ENCODE results near the gene RALGAPB. TPM values are rescaled to one million over a fixed set of nuclear protein-coding genes. Genes with fewer than 3 reads are reported as not detected.

RALGAPB gene
- polyA plus RNA-seq, 1 of the 3 experiments (the other 2 are of a cell fraction), result 10.8 TPM

- TF ChIP-seq, protein P1, sequence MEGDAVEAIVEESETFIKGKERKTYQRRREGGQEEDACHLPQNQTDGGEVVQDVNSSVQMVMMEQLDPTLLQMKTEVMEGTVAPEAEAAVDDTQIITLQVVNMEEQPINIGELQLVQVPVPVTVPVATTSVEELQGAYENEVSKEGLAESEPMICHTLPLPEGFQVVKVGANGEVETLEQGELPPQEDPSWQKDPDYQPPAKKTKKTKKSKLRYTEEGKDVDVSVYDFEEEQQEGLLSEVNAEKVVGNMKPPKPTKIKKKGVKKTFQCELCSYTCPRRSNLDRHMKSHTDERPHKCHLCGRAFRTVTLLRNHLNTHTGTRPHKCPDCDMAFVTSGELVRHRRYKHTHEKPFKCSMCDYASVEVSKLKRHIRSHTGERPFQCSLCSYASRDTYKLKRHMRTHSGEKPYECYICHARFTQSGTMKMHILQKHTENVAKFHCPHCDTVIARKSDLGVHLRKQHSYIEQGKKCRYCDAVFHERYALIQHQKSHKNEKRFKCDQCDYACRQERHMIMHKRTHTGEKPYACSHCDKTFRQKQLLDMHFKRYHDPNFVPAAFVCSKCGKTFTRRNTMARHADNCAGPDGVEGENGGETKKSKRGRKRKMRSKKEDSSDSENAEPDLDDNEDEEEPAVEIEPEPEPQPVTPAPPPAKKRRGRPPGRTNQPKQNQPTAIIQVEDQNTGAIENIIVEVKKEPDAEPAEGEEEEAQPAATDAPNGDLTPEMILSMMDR (IDR thresholded peaks at IDR 0.05), result no peak
- no peak for TF ChIP-seq MEF2A (IDR thresholded peaks at IDR 0.05; ENCODE audit: borderline replicate concordance, low read depth)
- TF ChIP-seq, protein P2, sequence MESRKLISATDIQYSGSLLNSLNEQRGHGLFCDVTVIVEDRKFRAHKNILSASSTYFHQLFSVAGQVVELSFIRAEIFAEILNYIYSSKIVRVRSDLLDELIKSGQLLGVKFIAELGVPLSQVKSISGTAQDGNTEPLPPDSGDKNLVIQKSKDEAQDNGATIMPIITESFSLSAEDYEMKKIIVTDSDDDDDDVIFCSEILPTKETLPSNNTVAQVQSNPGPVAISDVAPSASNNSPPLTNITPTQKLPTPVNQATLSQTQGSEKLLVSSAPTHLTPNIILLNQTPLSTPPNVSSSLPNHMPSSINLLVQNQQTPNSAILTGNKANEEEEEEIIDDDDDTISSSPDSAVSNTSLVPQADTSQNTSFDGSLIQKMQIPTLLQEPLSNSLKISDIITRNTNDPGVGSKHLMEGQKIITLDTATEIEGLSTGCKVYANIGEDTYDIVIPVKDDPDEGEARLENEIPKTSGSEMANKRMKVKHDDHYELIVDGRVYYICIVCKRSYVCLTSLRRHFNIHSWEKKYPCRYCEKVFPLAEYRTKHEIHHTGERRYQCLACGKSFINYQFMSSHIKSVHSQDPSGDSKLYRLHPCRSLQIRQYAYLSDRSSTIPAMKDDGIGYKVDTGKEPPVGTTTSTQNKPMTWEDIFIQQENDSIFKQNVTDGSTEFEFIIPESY (IDR thresholded peaks at IDR 0.05; ENCODE audit: borderline replicate concordance, low read depth), result no peak
- TF ChIP-seq, protein P3, sequence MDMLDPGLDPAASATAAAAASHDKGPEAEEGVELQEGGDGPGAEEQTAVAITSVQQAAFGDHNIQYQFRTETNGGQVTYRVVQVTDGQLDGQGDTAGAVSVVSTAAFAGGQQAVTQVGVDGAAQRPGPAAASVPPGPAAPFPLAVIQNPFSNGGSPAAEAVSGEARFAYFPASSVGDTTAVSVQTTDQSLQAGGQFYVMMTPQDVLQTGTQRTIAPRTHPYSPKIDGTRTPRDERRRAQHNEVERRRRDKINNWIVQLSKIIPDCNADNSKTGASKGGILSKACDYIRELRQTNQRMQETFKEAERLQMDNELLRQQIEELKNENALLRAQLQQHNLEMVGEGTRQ (IDR thresholded peaks at IDR 0.05; ENCODE audit: borderline replicate concordance, low read depth, low read length), result no peak
Observed at GRCh38 chr20:38519426-38519825, 46.8 kb downstream of the RALGAPB start (continued).

DNA sequence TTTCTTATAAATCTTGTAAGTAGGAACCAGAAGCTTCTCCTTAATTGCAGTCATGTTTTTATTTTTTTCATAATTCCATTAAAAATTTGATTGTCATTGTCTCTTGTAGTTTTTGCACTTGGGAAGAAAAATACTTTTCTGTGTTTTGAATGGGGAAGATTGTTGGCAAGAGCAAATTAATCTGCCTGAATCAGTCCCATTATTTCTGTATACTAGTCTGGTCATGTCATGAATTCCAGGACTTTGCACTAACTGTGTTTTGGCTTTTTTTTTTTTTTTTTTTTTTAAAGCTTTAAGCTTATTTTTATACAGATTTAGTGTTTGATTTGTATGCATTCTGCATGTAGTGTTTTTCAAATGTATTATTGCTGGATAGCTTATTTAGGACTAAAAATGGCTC lies 47.6 kb downstream of the RALGAPB start:
- no peaks in the 10 kb centered on the region for H3K9me3 ChIP-seq
- H4K20me1 ChIP-seq (ENCODE audit: insufficient read depth), result no peaks in the 10 kb centered on the region
- no peak overlapping the region for H2AFZ ChIP-seq (ENCODE audit: low read depth)
- H3K9ac ChIP-seq, result no peak overlapping the region
- no peak for TF ChIP-seq RAD21 (IDR thresholded peaks at IDR 0.05; ENCODE audit: low read length)
- no peak for TF ChIP-seq RCOR1 (IDR thresholded peaks at IDR 0.05; ENCODE audit: low read length)
- no peak for TF ChIP-seq FOSL2 (IDR thresholded peaks at IDR 0.05; ENCODE audit: borderline replicate concordance, low read depth)
- TF ChIP-seq, protein P4, sequence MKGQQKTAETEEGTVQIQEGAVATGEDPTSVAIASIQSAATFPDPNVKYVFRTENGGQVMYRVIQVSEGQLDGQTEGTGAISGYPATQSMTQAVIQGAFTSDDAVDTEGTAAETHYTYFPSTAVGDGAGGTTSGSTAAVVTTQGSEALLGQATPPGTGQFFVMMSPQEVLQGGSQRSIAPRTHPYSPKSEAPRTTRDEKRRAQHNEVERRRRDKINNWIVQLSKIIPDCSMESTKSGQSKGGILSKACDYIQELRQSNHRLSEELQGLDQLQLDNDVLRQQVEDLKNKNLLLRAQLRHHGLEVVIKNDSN (IDR thresholded peaks at IDR 0.05; ENCODE audit: borderline replicate concordance, low read depth), result no peak
- TF ChIP-seq MEF2A (IDR thresholded peaks at IDR 0.05; ENCODE audit: borderline replicate concordance, low read depth), result no peak
- TF ChIP-seq EZH2phosphoT487 (IDR thresholded peaks at IDR 0.05; ENCODE audit: borderline replicate concordance, low read depth), result no peak
- TF ChIP-seq JUND (IDR thresholded peaks at IDR 0.05), result no peak
- TF ChIP-seq PBX3 (IDR thresholded peaks at IDR 0.05), result no peak
- TF ChIP-seq FOXM1 (IDR thresholded peaks at IDR 0.05; ENCODE audit: low read depth), result no peak
- TF ChIP-seq, protein P1 (IDR thresholded peaks at IDR 0.05), result no peak
- no peak for TF ChIP-seq ELF1 (IDR thresholded peaks at IDR 0.05)
- no peak for TF ChIP-seq NFIC (IDR thresholded peaks at IDR 0.05; ENCODE audit: borderline replicate concordance)
- TF ChIP-seq TEAD4 (IDR thresholded peaks at IDR 0.05; ENCODE audit: borderline replicate concordance, insufficient read depth), result no peak
- peaks cover 8% of the 10 kb centered on the region for H3F3A ChIP-seq (replicated peaks; ENCODE audit: insufficient read depth)
- peaks cover 63 to 78% of the 10 kb centered on the region in 2 experiments for H3K36me3 ChIP-seq (replicated peaks in 1 of 2; ENCODE audit: control insufficient read depth in 1 of 2, insufficient read depth in 2 of 2, low read length in 1 of 2)
- H3K4me3 ChIP-seq (ENCODE audit: low read depth in 2 of 2, low read length in 1 of 2), result no peak overlapping the region
- H3K9me2 ChIP-seq, result no peaks in the 10 kb centered on the region
- H3K4me1 ChIP-seq (ENCODE audit: control insufficient read depth in 1 of 2, insufficient read depth in 2 of 2, low read depth in 1 of 2, low read length in 1 of 2), result peaks cover 0 to 7% of the 10 kb centered on the region in 2 experiments; a peak in 3 of 4 replicates
- no peak for DNase-seq
- peaks cover 9% of the 10 kb centered on the region; the same call in 1 of the 2 replicates for H3K79me2 ChIP-seq (ENCODE audit: insufficient read depth)
- ChIA-PET CTCF (interaction anchor here (0.6 to 2.2 kb wide), 4 partner anchors 31 to 211 kb away, joined by 3 to 9 read pairs (median 3); no protein-coding TSS in a partner anchor), POLR2A (interaction anchor here (0.8 kb wide), 1 partner anchor 59 kb away, joined by 3 read pairs; no protein-coding TSS in a partner anchor)
- no peak overlapping the region for H3K27ac ChIP-seq (ENCODE audit: low read depth in 2 of 2, low read length in 1 of 2)
- H3K27me3 ChIP-seq (ENCODE audit: insufficient read depth), result no peaks in the 10 kb centered on the region
- no peak overlapping the region for H3K4me2 ChIP-seq

Data from SK-N-SH (cell line).